Measurements from ENCODE around the gene GABRB2.

DNA sequence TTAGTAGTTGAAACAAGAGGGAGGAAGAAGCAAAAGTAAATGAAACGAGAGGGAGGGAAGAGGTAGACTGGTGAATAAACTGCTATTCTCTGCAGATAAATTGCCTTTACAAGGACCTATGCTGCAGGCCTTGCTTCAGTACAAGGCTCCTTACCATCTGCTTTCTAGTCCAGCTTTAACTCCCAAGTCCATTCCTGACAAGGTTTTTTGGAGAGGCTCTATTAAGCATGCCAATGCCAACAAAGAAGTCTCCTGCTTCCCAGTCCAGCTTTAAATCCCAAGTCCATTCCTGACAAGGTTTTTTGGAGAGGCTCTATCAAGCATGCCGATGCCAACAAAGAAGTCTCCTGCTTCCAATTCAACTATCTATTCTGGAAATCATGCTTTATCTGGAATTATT is 244.9 kb downstream of the GABRB2 start:
- TF ChIP-seq, protein P1, sequence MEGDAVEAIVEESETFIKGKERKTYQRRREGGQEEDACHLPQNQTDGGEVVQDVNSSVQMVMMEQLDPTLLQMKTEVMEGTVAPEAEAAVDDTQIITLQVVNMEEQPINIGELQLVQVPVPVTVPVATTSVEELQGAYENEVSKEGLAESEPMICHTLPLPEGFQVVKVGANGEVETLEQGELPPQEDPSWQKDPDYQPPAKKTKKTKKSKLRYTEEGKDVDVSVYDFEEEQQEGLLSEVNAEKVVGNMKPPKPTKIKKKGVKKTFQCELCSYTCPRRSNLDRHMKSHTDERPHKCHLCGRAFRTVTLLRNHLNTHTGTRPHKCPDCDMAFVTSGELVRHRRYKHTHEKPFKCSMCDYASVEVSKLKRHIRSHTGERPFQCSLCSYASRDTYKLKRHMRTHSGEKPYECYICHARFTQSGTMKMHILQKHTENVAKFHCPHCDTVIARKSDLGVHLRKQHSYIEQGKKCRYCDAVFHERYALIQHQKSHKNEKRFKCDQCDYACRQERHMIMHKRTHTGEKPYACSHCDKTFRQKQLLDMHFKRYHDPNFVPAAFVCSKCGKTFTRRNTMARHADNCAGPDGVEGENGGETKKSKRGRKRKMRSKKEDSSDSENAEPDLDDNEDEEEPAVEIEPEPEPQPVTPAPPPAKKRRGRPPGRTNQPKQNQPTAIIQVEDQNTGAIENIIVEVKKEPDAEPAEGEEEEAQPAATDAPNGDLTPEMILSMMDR (IDR thresholded peaks at IDR 0.05) = no peak
- no peak for TF ChIP-seq POLR2A (IDR thresholded peaks at IDR 0.05)
